ENCODE measurements around the gene IGF2BP2. TPM values are rescaled to one million over a fixed set of nuclear protein-coding genes. Genes with fewer than 3 reads are reported as not detected.
A peak's percentile ranks its signal among the peaks of the same experiment; 100 is the strongest.

Gene IGF2BP2
- total and polyA plus RNA-seq, 9 of the 15 experiments (the other 6 are each of a cell fraction or from before 2014, with no cell fraction given): 3.2 to 59.6 (median 30.5) TPM

- TF ChIP-seq AFF1 (IDR thresholded peaks at IDR 0.05; ENCODE audit: low read depth in 1 of 2, partially characterized antibody in 2 of 2) (no peak), ATF4 (CRISPR knock-in tag; IDR thresholded peaks at IDR 0.05) (no peak), TCF7 (IDR thresholded peaks at IDR 0.05; ENCODE audit: borderline replicate concordance) (0 out of 2 replicates have a peak, but pooled peaks have one; percentile 35), ZNF644 (tag; IDR thresholded peaks at IDR 0.05; ENCODE audit: low read depth) (no peak), ZMIZ1 (IDR thresholded peaks at IDR 0.05; ENCODE audit: low read depth in 2 of 2, low read length in 2 of 2) (0 out of 4 replicates have a peak, but pooled peaks of 1 of the 2 experiments have one; percentile 62), CBFB (CRISPR knock-in tag; IDR thresholded peaks at IDR 0.05) (no peak), ARID2 (IDR thresholded peaks at IDR 0.05) (no peak), HBP1 (CRISPR knock-in tag; IDR thresholded peaks at IDR 0.05) (no peak), LEF1 (IDR thresholded peaks at IDR 0.05) (0 out of 2 replicates have a peak, but pooled peaks have one; percentile 50), JUN (IDR thresholded peaks at IDR 0.05; ENCODE audit: borderline replicate concordance, low read depth, low read length) (no peak), JUN (CRISPR knock-in tag; IDR thresholded peaks at IDR 0.05; ENCODE audit: borderline replicate concordance) (no peak), RERE (CRISPR knock-in tag; IDR thresholded peaks at IDR 0.05; ENCODE audit: borderline replicate concordance) (no peak)
Observed at GRCh38 chr3:185734725-185735096, 90.1 kb downstream of the IGF2BP2 start (continued).
